GM19455 (cell line): ENCODE measurements around the gene PRIM2.
"Not testable (repeated sequence)": the region's sequence is repeated elsewhere in the genome, so short reads cannot be mapped to it uniquely, and the experiment has no call there.

Experiments
- ATAC-seq: cut with Tn5 transposase; IDR thresholded peaks from one replicate; pipeline ENCODE4 v1.9.1; 2021; ENCODE audit not compliant: unreplicated experiment

The PRIM2 gene, protein sequence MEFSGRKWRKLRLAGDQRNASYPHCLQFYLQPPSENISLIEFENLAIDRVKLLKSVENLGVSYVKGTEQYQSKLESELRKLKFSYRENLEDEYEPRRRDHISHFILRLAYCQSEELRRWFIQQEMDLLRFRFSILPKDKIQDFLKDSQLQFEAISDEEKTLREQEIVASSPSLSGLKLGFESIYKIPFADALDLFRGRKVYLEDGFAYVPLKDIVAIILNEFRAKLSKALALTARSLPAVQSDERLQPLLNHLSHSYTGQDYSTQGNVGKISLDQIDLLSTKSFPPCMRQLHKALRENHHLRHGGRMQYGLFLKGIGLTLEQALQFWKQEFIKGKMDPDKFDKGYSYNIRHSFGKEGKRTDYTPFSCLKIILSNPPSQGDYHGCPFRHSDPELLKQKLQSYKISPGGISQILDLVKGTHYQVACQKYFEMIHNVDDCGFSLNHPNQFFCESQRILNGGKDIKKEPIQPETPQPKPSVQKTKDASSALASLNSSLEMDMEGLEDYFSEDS

GRCh38 chr6:57317060-57317943 lies at the start of gene PRIM2:
PRIM2 (plus strand) TSS chr6:57317630; CDS start chr6:57318446, 816 bp downstream.
- ATAC-seq, result peak; percentile 83

DNA sequence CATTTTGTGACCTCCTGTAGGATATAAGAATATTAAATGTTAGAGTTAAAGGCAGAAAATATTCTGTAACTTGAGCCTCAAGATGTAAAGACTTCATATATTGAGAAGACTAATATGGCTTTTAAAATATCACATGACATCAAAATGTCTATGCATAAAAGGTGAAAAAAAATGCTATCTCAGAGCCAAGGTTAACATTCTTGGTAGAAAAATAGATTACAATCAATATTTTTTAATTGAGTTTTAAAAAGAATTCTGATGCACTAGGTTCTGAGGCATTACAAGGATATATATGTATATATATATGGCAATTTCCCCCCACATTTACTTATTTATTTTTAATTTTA lies 49.2 kb upstream of the PRIM2 start:
- ATAC-seq, result no peak

DNA sequence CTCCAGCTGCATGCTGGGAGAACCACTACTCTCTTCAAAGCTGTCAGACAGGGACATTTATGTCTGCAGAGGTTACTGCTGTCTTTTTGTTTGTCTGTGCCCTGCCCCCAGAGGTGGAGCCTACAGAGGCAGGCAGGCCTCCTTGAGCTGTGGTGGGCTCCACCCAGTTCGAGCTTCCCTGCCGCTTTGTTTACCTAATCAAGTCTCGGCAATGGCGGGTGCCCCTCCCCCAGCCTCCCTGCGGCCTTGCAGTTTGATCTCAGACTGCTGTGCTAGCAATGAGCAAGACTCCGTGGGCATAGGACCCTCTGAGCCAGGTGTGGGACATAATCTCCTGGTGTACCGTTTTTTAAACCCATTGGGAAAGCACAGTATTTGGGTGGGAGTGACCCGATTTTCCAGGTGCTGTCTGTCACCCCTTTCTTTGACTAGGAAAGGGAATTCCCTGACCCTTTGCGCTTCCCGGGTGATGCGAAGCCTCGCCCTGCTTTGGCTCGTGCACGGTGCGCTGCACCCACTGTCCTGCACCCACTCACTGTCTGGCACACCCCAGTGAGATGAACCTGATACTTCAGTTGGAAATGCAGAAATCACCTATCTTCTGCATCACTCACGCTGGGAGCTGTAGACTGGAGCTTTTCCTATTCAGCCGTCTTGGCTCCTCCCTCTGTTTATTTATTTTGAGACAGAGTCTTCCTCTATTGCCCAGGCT lies 43.2 kb upstream of the PRIM2 start:
- not testable (repeated sequence) for ATAC-seq

- no peak for ATAC-seq
Observed at GRCh38 chr6:57275384-57275783, 42.0 kb upstream of the PRIM2 start.

GRCh38 chr6:57276946-57277345 lies 40.5 kb upstream of the PRIM2 start:
- ATAC-seq, result no peak

DNA sequence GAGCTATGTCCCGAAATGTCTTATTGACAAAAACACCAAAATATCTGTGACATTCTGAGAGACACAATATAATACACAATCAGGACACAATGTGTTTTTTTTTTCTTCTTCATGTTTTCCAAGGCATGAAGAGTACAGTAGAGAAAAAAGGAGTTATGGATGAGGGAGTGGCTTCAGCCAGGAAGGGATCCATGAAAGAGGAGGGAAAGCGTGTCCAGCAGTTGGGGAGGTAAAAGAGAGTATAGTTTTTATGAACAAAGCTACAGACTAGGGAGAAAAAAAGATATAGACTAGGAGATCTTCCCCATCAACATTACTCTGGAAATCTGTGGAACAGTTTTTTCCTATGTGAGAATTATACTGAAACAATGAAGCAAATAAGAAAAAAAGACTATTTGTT lies 38.9 kb upstream of the PRIM2 start:
- ATAC-seq, result no peak

GRCh38 chr6:57279013-57279412 lies 38.4 kb upstream of the PRIM2 start:
- ATAC-seq, result no peak

DNA sequence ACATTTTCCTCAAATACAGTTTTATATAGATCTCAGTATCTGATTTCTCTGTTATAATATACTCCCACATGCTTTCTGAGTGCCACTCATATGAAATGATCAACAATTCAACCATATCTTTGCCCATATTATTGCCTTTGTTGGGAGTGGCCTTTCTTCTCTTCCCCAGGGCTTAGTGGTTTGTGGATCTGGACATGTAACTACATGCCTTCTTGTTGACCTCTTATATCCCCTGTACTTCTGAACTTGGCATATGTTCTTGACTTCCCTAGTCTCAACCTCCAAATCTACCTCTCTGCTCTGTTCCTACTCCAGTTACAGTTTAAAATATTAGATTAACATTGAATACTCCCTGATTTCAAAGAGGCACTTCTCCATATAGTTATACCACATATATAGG lies 34.3 kb upstream of the PRIM2 start:
- no peak for ATAC-seq

DNA sequence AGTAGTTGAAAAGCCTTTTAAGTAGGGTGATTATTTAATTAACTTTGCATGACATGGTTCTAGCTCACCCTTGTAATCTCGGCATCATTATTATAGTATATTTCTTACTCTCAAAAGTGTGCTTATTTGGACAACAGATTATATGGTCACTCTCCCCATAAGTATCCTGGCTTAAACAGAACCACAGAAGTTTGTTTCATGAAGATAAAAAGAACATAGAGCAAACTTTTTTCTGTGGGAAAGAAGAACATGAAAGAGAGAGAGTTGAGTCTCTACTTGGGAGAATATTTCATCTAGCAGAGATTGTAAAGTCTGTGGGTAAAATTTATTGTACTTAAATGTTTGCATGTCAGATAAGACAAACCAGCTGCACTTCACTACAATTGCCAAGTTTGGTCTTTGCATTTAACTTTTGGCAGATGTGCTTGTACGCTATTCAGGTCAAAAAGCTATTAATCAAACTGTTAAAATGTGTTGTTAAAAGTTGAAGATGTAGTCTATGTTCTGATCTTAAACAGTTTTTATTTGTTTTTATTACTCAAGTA lies 33.4 kb upstream of the PRIM2 start:
- ATAC-seq, result no peak

DNA sequence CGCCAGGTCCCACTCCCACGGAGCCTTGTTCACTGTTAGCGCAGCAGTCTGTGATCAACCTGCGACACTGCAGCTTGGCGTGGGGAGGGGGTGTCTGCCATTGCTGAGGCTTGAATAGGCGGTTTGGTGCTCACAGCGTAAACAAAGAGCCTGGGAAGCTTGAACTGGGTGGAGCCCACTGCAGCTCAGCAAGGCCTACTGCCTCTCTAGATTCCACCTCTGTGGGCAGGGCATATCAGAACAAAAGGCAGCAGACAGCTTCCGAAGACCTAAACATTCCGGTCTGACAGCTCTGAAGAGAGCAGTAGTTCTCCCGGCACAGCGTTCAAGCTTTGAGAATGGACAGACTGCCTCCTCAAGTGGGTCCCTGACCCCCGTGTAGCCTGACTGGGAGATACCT lies 29.3 kb upstream of the PRIM2 start:
- ATAC-seq, result not testable (repeated sequence)

DNA sequence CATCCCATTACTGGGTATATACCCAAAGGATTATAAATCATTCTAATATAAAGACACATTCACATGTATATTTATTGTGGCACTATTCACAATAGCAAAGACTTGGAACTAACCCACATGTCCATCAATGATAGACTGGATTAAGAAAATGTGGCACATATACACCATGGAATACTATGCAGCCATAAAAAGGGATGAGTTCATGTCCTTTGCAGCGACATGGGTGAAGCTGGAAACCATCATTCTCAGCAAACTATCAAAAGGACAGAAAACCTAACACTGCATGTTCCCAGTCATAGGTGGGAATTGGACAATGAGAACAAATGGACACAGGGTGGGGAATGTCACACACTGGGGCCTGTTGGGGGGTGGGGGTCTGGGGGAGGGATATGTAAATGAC lies 24.0 kb upstream of the PRIM2 start:
- ATAC-seq, result not testable (repeated sequence)

- no peak for ATAC-seq
Observed at GRCh38 chr6:57294862-57295445, 22.5 kb upstream of the PRIM2 start.

DNA sequence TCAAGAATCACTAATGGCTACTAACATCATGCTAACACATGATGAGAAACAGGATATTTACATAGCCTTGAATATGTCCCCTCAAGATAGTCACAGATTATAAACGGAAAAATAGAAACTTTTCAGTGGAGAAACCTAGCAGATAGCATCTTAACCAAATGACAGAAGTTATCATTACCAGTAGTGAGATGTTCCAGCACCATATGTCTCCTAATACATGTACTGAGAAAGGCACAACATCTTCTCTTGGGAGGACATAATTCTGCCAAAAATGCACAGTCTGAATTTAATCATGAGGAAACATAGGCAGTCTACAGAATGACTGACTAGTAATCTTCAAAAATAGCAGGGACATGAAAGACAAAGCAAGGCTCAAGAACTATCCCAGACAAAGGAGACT lies 19.9 kb upstream of the PRIM2 start:
- ATAC-seq, result no peak

- no peak for ATAC-seq
Observed at GRCh38 chr6:57298741-57299140, 18.7 kb upstream of the PRIM2 start.

- ATAC-seq, result no peak
Observed at GRCh38 chr6:57301757-57302156, 15.7 kb upstream of the PRIM2 start.

GRCh38 chr6:57302477-57302876 lies 15.0 kb upstream of the PRIM2 start:
- no peak for ATAC-seq

DNA sequence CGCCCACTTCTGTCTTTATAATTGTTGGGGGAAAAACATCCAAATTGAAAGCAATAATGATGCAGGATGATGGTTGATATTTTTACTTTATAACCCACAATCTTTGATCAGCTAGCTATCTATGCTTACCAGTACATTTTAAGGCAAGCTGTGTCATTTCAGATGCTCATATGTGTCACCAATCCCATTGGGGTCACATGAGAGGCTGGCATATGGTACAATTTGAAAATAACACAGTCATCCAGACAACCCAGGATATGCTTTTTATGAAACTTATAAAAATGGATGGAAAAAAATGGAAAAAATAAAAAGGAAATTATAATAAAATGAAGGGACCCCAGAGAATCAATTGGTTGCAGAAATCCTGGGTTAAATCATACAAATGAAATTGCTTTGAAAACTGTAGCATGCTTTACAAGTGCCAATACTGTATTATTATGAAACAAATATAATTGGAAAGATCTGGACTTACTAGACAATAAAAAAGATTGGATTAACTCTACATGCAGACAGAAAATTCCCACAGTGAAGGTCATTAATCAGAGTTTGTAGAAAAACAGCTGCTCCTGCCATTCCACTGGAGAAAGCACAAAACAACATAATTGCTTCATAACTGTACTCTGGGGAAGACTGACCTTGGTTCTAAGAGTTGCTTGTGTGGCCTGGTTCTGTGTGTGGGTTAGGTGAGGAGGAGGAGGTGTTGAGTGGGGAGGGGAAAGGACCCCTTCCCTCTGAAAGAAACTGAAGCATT lies 13.3 kb upstream of the PRIM2 start:
- ATAC-seq, result no peak

- no peak for ATAC-seq
Observed at GRCh38 chr6:57305107-57305506, 12.3 kb upstream of the PRIM2 start.

- ATAC-seq, result no peak
Observed at GRCh38 chr6:57305761-57306160, 11.7 kb upstream of the PRIM2 start.

GRCh38 chr6:57306273-57306672 lies 11.2 kb upstream of the PRIM2 start:
- ATAC-seq, result no peak
